ACC112 (cell line): ENCODE measurements around the gene KRAS.
A peak's percentile ranks its signal among the peaks of the same experiment; 100 is the strongest.

Experiments used
- H2AFZ ChIP-seq: fragments of 200-600 bp; sonication (generic); one replicate; pipeline ENCODE4 v1.6.0; 2017; ENCODE audit warnings: antibody characterized with exemption, low read length; ENCODE audit not compliant: unreplicated experiment
- H3K27ac ChIP-seq: fragments of 200-600 bp; sonication (generic); 2 replicates; pipeline ENCODE4 v1.5.1; 2014; ENCODE audit warnings: low read depth, mild to moderate bottlenecking, antibody characterized with exemption, low read length, moderate library complexity
- H3K27me3 ChIP-seq: fragments of 200-600 bp; sonication (generic); 2 replicates; pipeline ENCODE4 v1.6.1; 2014; ENCODE audit warnings: mild to moderate bottlenecking, antibody characterized with exemption, low read length, moderate library complexity, mixed read lengths; ENCODE audit not compliant: insufficient read depth
- H3K36me3 ChIP-seq: fragments of 200-600 bp; sonication (generic); 2 replicates; pipeline ENCODE4 v1.6.1; 2016; ENCODE audit warnings: mild to moderate bottlenecking, antibody characterized with exemption, low read length, moderate library complexity, mixed read lengths; ENCODE audit not compliant: insufficient read depth
- H3K4me1 ChIP-seq: fragments of 200-600 bp; sonication (generic); one replicate; pipeline ENCODE4 v1.6.1; 2016; ENCODE audit warnings: low read length, mixed read lengths; ENCODE audit not compliant: insufficient read depth, unreplicated experiment, control insufficient read depth
- H3K4me3 ChIP-seq: fragments of 200-600 bp; sonication (generic); 2 replicates; pipeline ENCODE4 v1.5.1; 2014; ENCODE audit warnings: mild to moderate bottlenecking, low read depth, low read length
- H3K79me2 ChIP-seq: fragments of 200-600 bp; sonication (generic); one replicate; pipeline ENCODE4 v1.6.0; 2016; ENCODE audit warnings: low read length; ENCODE audit not compliant: control insufficient read depth, unreplicated experiment, insufficient read depth

Gene KRAS

GRCh38 chr12:25182765-25183164 is 68.0 kb downstream of the KRAS start:
- Histone ChIP-seq H2AFZ (no peak overlapping the region), H3K27ac (no peak overlapping the region), H3K27me3 (no peaks in the 10 kb centered on the region), H3K4me3 (no peak overlapping the region), H3K36me3 (no peaks in the 10 kb centered on the region), H3K79me2 (no peaks in the 10 kb centered on the region), H3K4me1 (peaks cover 10% of the 10 kb centered on the region)

- Histone ChIP-seq H3K4me1 (no peaks in the 10 kb centered on the region), H2AFZ (no peak overlapping the region), H3K4me3 (no peak overlapping the region), H3K27ac (no peak overlapping the region), H3K79me2 (no peaks in the 10 kb centered on the region), H3K36me3 (no peaks in the 10 kb centered on the region), H3K27me3 (no peaks in the 10 kb centered on the region)
Measured at GRCh38 chr12:25162866-25163265, 87.9 kb downstream of the KRAS start.

GRCh38 chr12:25156061-25156460 is 94.7 kb downstream of the KRAS start:
- peaks cover 11% of the 10 kb centered on the region for H3K4me1 ChIP-seq
- no peak overlapping the region for H2AFZ ChIP-seq
- H3K79me2 ChIP-seq, result no peaks in the 10 kb centered on the region
- no peak overlapping the region for H3K27ac ChIP-seq
- H3K36me3 ChIP-seq, result no peaks in the 10 kb centered on the region
- no peak overlapping the region for H3K4me3 ChIP-seq
- H3K27me3 ChIP-seq, result no peaks in the 10 kb centered on the region

- Histone ChIP-seq H2AFZ (peak overlapping the region; percentile 86), H3K36me3 (no peaks in the 10 kb centered on the region), H3K4me3 (no peak overlapping the region), H3K27ac (0 out of 2 replicates have a peak overlapping the region, but pooled peaks have one; percentile 30), H3K79me2 (no peaks in the 10 kb centered on the region), H3K27me3 (no peaks in the 10 kb centered on the region), H3K4me1 (peaks cover 16% of the 10 kb centered on the region)
Measured at GRCh38 chr12:25155022-25155576, 95.6 kb downstream of the KRAS start.
